HG02943 (cell line): Measurements from ENCODE around the gene PCAT7.
"Not testable (repeated sequence)": the region's sequence is repeated elsewhere in the genome, so short reads cannot be mapped to it uniquely, and the experiment has no call there.

Experiments
- ATAC-seq: cut with Tn5 transposase; IDR thresholded peaks from one replicate; pipeline ENCODE4 v1.9.1; 2021; ENCODE audit warnings: mild to moderate bottlenecking, low read depth, moderate library complexity; ENCODE audit not compliant: unreplicated experiment

The PCAT7 gene

DNA sequence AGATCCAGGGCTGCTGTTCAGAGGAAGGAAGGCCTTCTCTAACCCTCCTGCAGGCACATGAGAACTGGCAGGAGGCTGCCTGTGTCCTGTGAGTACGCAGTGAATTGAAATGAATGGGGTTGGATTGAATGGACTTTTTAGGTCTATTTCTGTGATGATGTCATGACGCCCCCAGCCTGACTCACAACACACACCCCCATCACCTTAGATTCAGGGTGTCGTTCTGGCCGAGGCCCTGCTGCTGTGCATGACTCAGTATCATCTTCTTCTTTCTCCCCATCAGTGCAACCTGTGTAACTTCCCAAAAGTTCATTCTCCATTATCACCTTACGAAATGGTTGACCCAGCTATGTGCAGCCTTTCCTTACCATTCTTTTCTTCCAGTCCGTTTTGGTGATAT lies 5.4 kb downstream of the PCAT7 start:
- ATAC-seq: no peak

DNA sequence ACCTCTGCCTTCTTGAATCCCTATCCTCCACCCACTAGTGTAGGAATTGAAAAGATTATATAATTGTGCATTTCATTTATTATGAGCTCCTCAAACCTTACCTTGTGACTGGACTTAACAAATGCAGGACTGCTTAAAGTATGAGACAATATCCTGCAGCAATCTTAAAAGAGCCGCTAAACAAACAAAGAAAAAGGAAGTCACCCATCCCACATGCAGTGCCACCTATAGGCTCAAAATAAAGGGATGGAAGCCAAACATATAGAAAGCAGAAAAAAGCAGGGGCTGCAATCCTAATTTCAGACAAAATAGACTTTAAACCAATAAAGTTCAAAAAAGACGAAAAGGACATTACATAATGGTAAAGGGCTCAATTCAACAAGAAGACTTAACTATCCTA lies 8.7 kb downstream of the PCAT7 start:
- ATAC-seq: no peak

DNA sequence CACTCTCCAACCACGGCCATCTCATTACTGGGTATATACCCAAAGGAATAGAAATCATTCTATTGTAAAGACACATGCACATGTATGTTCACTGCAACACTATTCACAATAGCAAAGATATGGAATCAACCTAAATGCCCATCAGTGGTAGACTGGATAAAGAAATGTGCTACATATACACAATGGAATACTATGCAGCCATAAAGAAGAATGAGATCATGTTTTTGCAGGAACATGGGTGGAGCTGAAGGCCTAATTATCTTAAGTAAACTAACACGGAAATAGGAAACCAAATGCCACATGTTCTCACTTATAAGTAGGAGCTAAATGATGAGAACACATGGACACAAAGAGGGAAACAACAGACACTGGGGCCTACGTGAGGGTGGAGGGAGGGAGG lies 9.4 kb downstream of the PCAT7 start:
- not testable (repeated sequence) for ATAC-seq

DNA sequence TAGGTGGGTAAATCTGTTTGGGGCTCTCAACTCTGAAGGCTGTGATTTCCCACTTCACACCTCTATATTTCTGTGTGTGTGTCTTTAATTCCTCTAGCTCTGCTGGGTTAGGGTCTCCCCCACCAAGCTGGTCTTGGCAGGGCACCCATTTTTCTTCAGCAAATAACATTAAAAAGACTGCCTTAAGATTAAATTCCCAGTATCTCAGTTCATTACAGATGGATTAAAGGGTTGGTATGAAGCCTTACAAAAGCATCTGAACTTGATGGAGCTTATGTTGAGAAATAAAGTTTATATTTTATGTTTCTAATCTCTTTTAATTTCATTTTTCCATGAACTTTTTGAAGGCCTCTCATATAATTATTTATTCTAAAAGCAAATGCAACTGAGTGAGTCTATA lies 11.7 kb downstream of the PCAT7 start:
- no peak for ATAC-seq

DNA sequence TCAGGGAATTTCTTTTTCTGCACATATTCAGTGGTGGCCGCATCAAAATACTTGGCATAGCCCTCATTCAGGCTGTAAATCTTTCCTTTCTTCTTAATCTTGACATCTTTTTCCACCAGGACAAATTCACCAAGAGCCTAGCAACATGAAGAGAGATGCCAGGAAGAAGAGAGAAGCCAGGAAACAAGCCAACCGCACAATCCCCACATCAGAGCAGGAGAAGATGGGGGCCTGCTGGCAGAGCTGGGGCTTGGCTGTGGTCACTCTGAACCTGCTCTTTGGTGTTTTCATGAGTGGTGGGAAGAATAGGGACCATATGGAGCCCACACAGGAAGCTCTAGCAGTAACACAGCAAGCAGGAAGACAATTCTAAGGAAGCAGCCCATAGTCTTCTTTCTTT lies 12.4 kb downstream of the PCAT7 start:
- ATAC-seq: no peak

DNA sequence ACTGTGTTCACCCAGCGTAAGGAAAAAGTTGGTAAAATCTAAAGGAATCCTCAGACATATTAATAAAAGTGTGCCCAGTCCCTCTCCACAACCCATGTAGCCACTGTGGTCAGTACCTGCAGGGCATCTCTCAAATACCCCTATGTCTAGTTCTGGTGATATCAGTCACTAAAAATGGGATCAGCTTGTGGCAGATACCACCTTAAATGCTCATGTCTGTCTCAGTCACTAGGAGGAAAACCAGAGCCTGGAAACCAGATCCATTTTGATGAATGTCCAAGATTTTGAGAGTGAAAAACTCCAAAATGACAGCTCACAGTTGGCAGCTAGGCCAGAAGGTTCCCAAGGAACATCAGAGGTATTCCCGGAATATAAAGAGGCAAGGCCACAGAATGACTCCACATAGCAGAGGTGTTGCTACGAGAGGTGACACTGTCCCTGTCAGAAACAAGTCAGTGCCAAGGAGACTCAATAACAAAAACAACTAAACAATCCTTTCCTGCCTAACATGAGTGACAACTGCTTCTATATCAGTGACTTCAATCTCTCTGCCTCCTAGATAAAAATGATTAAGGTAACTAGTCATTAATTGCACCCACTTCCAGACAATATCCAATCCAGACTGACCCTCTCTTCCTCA lies 13.5 kb downstream of the PCAT7 start:
- ATAC-seq: no peak

DNA sequence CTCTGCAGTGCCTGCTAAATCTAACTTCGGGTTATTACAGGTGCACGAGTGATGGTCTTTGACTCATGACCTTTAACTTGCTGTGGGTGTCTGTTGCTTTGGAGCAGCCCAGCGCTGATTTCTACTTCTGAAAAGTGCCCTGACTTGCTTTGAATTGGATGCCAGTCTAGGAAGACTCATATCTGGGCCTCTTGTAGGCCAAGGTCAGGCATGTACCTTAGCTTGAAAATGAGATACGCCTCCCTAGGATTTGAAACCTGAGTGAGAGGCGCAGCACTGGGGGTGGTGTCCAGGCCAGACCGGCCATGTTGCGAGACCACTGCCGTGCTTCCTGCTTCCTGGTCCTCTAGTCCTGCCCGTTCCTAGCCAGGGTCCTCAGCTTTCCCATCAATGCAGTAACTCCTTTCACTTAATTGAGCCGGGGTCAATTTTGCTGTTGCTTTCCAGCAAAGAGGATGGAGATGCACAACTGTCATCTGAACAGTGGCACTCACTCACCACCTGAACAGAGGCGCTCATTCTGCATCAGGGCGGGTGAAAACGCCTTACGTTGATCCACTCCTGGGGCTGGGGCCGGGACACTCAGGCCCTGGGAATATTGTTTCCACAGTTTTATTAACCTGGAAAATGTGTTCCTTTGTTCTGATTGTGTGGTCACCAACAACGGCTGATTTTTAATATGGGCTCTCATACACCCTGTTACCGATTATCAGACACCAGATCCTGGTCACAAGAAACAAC lies 14.3 kb downstream of the PCAT7 start:
- no peak for ATAC-seq

DNA sequence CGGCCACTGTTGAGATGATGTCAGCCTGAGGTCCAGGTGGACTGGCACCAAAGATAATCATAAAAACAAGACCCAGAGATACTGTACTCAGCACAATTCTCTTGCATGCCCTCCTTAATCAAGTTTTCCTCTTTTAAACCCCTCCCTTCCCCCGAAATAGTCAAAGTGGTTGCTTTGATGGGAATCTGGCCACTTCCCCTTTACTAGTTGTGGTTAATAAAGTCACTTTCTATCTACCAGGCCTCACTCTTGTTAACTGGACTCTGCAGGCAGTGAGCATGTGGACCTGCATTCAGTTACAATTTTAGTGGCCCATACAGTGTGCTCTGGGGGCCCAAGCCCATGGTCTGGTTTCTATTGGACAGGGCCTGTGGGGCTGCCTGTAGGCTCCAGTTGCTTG lies 21.2 kb downstream of the PCAT7 start:
- no peak for ATAC-seq

DNA sequence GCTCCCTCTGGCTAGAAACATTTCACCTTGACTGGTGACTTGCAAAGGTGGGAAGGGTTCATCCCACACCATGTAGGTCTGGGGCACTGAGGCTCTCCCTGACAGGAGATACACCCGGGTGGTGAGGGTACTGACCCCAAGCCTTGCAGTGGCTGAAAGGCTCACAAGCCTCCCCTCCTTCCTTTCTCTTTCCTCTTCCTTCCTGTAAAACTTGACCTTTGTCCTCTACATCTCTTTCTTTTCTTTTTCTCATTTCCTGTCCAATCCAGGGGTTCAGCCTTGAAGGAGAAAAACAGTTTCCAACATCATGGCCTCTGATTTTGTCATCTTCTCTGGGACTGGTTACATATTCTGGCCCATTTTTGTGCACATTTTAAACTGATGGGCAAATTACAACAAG lies 22.2 kb downstream of the PCAT7 start:
- ATAC-seq: no peak

DNA sequence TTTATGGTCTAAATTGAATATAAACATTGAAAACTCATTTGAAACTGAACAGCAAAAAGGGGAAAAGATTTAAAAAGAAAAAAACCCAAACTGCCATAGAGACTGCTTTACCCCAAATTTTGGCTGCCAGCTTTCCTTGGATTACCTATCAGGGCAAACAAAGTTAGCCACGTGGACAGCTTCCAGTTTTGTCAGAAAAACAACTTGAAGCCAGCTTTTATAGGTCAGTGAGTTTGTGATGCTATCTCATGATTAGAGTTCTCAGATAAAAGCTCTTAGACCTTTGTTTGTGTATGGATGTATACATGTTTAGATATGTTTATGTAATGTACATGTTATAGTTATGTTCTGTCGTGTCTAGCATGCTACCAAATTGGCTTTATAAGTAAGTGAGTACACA lies 22.7 kb downstream of the PCAT7 start:
- no peak for ATAC-seq

DNA sequence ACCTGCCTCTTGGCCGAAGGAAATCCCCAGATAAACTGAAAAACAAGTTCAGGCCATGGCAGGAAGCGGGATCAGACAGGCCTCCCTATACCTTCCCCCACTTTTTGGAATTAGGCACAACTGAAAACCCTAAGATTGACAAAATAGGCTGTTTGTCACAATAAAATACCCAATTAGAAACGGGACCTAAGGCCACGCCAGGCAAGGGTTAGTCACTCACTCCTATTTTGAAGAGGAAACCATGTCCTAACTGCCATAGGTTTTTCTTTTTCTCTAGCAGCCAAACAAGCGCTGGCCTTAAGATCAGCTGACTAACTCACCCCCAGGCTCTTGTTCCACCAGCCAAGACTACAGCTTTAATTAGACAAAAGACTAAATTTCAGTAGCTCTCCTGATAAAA lies 26.8 kb downstream of the PCAT7 start:
- no peak for ATAC-seq

DNA sequence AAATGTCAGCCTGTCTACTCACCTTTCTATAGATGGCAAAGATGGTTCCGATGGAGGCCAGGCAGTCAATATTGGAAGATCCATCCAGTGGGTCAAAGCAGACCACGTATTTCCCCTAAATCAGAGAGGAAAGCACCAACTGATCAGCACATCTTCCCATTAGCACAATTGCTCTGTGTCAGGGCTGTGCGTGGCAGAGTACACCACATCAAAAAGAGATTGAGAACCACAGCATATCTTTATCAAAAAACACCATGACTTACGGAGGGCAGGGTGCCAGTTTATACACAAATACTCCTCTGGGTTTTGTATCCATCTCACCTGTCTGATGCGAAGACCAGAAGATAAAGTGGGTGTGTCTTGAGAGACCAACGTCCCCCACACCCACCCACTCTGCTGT lies 29.7 kb downstream of the PCAT7 start:
- ATAC-seq: no peak

DNA sequence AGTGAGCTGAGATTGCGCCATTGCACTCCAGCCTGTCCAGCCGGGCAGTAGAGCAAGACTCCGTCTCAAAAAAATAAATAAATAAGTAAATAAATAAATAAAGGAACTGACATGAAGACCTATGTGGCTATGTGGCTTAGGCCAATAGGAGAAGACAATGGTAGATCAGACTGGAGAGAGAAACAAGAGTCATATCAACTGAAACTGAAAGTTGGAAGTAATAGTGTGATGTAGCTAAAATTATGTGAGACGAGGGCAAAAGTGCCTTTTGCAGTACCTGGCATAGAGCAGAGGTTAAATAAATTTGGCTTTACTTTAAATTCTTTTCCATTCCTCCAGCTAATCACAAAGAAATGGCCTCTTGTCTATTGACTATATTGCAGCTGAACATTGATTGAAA lies 31.4 kb downstream of the PCAT7 start:
- no peak for ATAC-seq

DNA sequence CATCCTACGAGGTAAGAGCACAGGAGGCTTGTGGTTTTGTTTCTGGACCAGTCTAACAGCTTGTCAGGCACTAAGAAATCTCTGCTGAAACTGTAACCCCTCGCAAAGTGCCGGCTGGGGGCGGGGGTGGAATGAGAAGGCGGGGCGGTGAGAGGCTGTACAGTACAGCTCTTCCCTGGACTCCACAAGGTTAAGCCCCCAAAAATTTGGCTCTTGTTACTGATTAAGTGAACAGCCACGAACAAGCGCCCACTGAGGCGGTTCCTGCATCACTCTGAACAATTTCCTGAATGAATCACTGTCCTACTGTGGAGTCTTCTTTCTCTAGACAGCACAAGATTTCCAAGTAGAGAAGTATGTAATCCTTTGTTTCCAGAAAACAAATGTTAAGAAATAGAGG lies 31.9 kb downstream of the PCAT7 start:
- no peak for ATAC-seq

DNA sequence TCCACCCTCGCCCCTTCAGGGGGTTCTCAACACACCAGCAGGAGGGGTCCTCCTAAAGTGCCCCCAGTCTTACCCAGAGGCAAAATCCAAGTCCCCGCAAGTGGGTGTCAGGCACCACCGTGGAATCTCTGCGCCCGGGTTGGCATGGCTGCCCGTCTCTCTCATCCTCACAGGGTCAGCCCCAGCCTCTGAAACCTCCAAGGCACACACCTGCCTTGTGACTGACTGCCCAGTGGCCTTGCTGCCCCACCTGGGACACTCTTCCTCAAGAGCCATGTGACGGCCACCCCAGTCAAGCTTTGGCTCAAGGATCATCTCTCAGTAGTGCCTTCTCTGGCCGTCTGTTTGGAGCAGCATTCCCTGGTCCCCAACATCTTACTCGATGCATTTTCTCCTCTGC lies 33.8 kb downstream of the PCAT7 start:
- ATAC-seq: no peak

DNA sequence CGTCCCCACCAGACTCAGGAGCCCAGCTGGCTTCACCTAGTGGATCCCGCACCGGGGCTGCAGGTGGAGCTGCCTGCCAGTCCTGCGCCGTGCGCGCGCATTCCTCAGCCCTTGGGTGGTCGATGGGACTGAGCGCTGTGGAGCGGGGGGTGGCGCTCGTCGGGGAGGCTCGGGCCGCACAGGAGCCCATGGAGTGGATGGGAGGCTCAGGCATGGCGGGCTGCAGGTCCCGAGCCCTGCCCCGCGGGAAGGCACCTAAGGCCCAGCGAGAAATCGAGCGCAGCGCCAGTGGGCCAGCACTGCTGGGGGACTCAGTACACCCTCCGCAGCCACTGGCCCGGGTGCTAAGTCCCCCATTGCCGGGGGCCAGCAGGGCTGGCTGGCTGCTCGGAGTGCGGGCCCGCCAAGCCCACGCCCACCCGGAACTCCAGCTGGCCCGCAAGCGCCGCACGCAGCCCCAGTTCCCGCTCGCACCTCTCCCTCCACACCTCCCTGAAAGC lies 36.2 kb downstream of the PCAT7 start:
- not testable (repeated sequence) for ATAC-seq

DNA sequence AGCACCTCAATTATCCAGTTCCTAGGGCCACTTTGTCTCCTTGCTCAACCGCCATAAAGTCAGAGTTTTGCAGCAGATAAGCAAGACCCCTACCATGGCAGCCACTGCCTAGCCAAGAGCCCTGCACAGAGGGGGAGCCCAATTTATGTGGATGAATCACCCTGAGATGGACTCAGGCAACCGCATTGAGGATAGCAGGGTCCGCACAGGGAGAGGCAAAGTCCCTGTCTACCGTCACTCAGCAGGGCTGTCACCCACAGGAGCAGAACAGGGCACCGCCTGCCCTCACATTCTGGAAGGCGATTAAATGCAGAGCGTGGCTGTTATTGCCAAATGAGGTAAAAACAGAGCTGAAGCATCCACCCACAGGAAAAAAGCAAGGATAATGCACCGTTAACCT lies 37.0 kb downstream of the PCAT7 start:
- no peak for ATAC-seq

DNA sequence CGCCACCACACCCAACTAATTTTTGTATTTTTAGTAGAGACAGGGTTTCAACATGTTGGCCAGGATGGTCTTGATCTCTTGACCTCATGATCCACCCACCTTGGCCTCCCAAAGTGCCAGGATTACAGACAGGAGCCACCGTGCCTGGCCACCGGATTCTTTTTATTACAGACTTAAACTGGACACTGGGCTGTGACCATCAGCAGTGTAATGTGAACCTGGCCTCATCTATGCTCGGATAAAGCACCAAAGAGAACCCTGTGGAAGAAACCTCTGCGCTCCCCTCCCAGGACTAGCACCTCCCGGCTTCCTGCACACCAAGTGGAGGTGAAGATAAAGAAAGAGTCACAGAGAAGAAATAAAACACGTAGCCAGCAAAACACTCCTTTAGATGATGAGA lies 37.8 kb downstream of the PCAT7 start:
- not testable (repeated sequence) for ATAC-seq

DNA sequence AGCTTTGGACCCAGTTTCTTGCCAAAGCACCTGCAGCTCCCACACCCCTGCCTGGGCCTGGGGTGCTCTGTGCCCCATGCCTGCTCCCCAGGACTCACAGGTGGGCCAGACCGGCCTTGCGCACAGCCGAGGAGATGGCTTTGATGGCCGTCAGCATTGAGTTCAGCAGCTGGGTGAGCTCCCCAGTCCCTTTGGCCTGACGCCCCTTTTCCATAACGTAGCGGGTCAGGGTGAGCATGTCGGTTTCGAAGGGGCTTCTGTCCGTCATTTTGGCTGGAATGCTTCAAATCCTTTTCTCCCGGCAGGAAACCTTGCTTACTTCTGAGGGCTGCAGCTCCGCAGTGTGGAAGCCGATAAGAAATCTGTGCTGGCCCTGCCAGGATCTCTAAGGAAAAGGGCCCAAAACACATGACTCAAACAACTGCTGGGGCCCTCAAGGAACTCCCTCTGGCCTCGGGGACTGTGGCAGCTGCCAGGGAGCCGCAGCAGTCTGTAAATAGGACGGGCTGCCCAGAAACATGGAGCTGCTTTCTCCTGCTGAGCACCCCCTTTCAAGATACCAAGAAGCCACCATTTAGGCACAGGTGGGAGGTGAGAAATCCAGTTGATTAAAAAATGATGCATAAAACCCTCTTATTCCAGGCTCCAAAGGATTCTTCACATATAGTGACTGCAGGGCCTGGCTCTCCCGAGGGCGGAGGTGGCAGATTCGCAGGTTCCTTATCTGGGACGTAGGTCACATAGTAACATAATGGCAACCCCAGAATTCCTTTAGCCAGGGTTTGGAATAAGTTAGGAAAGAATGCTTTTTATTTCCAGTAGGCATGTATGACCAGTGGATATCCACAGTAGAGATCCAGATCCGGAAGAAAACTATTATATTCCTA lies 38.8 kb downstream of the PCAT7 start, which contains the start of gene FBP2:
Gene FBP2 (minus strand): TSS at position 366 of the 887 bp plus-strand sequence. CDS start 98 bp downstream, at position 268.
- ATAC-seq: no peak

DNA sequence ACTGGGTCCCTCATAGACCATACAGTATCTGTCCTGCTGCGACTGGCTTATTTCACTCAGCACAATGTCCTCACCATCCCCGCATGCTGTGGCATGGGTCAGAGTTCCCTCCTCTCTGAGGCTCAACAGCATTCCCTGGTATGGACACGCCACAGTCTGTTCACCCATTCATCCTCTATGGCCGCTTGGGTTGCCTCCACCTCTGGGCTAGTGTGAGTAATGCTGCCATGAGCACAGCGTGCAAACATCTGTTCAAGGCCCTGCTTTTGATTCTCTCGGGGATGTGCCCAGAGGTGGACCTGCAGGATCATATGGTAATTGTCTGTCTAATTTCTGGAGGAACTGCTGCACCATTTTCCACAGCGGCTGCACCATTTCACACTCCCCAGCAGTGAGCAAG lies 44.2 kb downstream of the PCAT7 start:
- no peak for ATAC-seq

DNA sequence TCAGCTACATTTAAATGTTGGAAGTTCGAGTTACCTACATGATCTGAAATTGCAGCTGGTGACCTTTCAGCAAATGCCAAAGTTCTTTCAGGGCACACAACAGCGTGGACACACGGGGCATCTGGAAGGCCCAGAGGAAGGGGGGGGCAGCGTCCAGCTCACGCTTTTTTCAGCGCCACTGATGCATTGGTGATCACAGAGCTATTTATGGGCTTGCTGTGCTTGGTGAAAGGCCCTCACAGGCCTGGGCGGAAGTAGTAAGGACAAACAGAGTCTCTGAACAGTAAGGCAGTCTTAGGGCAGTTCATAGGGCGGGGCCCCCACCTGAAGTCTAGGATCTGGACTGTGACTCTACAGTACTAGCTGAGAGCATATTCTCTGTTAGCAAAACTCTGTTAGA lies 45.4 kb downstream of the PCAT7 start:
- no peak for ATAC-seq
